OCI-LY1 (cell line): ENCODE results near the gene NAV3.

Experiments used
- H2AFZ ChIP-seq: fragments of 200-600 bp; sonication (generic), shearing (Covaris generic); 2 replicates; pipeline ENCODE4 v1.6.0; 2014; ENCODE audit warnings: antibody characterized with exemption, mild to moderate bottlenecking, low read length
- H3F3A ChIP-seq: fragments of 200-600 bp; sonication (generic), shearing (Covaris generic); 2 replicates; pipeline ENCODE4 v1.6.0; 2014; ENCODE audit warnings: mild to moderate bottlenecking, antibody characterized with exemption, low read length, moderate library complexity; ENCODE audit not compliant: insufficient read depth
- H3K27ac ChIP-seq: fragments of 200-600 bp; sonication (generic); 2 replicates; pipeline ENCODE4 v1.5.1; 2014; ENCODE audit warnings: low read length, mixed run types, mild to moderate bottlenecking, low read depth; ENCODE audit not compliant: poor library complexity, severe bottlenecking
- H3K27me3 ChIP-seq: fragments of 200-600 bp; sonication (generic); 2 replicates; pipeline ENCODE4 v1.6.0; 2014; ENCODE audit warnings: antibody characterized with exemption, mild to moderate bottlenecking, low read length, moderate library complexity; ENCODE audit not compliant: insufficient read depth
- H3K36me3 ChIP-seq: fragments of 200-600 bp; sonication (generic); 2 replicates; pipeline ENCODE4 v1.6.1; 2014; ENCODE audit warnings: mild to moderate bottlenecking, antibody characterized with exemption, low read length, moderate library complexity, mixed read lengths; ENCODE audit not compliant: insufficient read depth
- H3K4me1 ChIP-seq: fragments of 200-600 bp; sonication (generic); 2 replicates; pipeline ENCODE4 v1.5.1; 2014; ENCODE audit warnings: mild to moderate bottlenecking, low read length, moderate library complexity; ENCODE audit not compliant: insufficient read depth, severe bottlenecking
- H3K4me2 ChIP-seq: fragments of 200-600 bp; sonication (generic), shearing (Covaris generic); 2 replicates; pipeline ENCODE4 v1.6.1; 2014; ENCODE audit warnings: low read length
- H3K4me3 ChIP-seq: fragments of 200-600 bp; sonication (generic); 2 replicates; pipeline ENCODE4 v1.5.1; 2014; ENCODE audit warnings: low read length, low read depth, mild to moderate bottlenecking, mixed read lengths; ENCODE audit not compliant: poor library complexity, severe bottlenecking
- H3K79me2 ChIP-seq: fragments of 200-600 bp; shearing (Covaris generic); 2 replicates; pipeline ENCODE4 v1.6.1; 2016; ENCODE audit warnings: mixed run types, low read length, mixed read lengths; ENCODE audit not compliant: insufficient read depth
- H3K9ac ChIP-seq: fragments of 200-600 bp; sonication (generic), shearing (Covaris generic); 2 replicates; pipeline ENCODE4 v1.6.1; 2014; ENCODE audit warnings: mild to moderate bottlenecking, low read length, mixed read lengths
- H3K9me2 ChIP-seq: fragments of 200-600 bp; sonication (generic), shearing (Covaris generic); 2 replicates; pipeline ENCODE4 v1.6.1; 2014; ENCODE audit warnings: low read depth, mild to moderate bottlenecking, low read length, mixed read lengths
- H3K9me3 ChIP-seq: fragments of 200-600 bp; shearing (Covaris generic); 2 replicates; pipeline ENCODE4 v1.6.1; 2014; ENCODE audit warnings: low read length, mixed read lengths
- H4K20me1 ChIP-seq: fragments of 200-600 bp; sonication (generic), shearing (Covaris generic); 2 replicates; pipeline ENCODE4 v1.6.0; 2016; ENCODE audit warnings: mild to moderate bottlenecking, low read length; ENCODE audit not compliant: insufficient read depth
- EZH2 ChIP-seq: fragments of 200-600 bp; sonication (generic), shearing (Covaris generic); IDR thresholded peaks from 2 replicates; pipeline ENCODE4 v1.8.0; 2017; ENCODE audit warnings: borderline replicate concordance, mixed run types, mild to moderate bottlenecking, antibody characterized with exemption, low read length, moderate library complexity, mixed read lengths
- TF ChIP-seq, protein P1 (sequence below): fragments of 200-600 bp; sonication (generic), shearing (Covaris generic); IDR thresholded peaks from 2 replicates; pipeline ENCODE4 v1.5.1; 2017; ENCODE audit warnings: mild to moderate bottlenecking, antibody characterized with exemption, low read length, moderate library complexity, mixed read lengths

The NAV3 gene

DNA sequence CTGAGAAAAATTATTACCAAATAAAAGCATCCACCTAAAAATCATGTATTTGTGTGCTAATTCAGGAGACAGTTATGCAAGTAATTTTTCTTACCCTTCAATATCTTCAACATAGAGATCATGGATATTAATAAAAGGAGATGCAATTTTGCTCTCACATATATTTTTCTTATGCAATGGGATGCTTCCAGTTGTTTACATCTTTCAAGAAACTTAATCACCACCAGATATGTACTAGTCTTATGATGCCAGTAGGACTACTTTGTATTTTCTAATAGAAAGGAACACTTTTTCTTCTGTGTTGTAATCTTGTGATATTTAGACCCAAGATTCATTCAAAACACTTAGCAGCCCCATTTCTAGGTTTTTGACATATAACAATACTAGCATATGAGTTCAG is 107.6 kb downstream of the NAV3 start:
- Histone ChIP-seq H3F3A (no peaks in the 10 kb centered on the region), H3K27ac (no peak overlapping the region), H3K9me3 (no peaks in the 10 kb centered on the region), H3K4me2 (no peak overlapping the region), H3K4me1 (no peaks in the 10 kb centered on the region), H4K20me1 (no peaks in the 10 kb centered on the region), H3K9ac (no peak overlapping the region), H3K4me3 (no peak overlapping the region), H3K9me2 (no peaks in the 10 kb centered on the region), H3K36me3 (no peaks in the 10 kb centered on the region), H3K79me2 (no peaks in the 10 kb centered on the region), H2AFZ (no peak overlapping the region), H3K27me3 (no peaks in the 10 kb centered on the region)
- TF ChIP-seq, protein P1, sequence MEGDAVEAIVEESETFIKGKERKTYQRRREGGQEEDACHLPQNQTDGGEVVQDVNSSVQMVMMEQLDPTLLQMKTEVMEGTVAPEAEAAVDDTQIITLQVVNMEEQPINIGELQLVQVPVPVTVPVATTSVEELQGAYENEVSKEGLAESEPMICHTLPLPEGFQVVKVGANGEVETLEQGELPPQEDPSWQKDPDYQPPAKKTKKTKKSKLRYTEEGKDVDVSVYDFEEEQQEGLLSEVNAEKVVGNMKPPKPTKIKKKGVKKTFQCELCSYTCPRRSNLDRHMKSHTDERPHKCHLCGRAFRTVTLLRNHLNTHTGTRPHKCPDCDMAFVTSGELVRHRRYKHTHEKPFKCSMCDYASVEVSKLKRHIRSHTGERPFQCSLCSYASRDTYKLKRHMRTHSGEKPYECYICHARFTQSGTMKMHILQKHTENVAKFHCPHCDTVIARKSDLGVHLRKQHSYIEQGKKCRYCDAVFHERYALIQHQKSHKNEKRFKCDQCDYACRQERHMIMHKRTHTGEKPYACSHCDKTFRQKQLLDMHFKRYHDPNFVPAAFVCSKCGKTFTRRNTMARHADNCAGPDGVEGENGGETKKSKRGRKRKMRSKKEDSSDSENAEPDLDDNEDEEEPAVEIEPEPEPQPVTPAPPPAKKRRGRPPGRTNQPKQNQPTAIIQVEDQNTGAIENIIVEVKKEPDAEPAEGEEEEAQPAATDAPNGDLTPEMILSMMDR = no peak
- no peak for TF ChIP-seq EZH2

- H3K27me3 ChIP-seq = no peaks in the 10 kb centered on the region
- H2AFZ ChIP-seq = no peak overlapping the region
- H3K4me3 ChIP-seq = no peak overlapping the region
- no peaks in the 10 kb centered on the region for H3K4me1 ChIP-seq
- no peaks in the 10 kb centered on the region for H3K36me3 ChIP-seq
- H3K79me2 ChIP-seq = no peaks in the 10 kb centered on the region
- H4K20me1 ChIP-seq = no peaks in the 10 kb centered on the region
- no peak for TF ChIP-seq EZH2
- TF ChIP-seq, protein P1 = no peak
- no peaks in the 10 kb centered on the region for H3K9me3 ChIP-seq
- H3K4me2 ChIP-seq = no peak overlapping the region
- H3F3A ChIP-seq = no peaks in the 10 kb centered on the region
- H3K27ac ChIP-seq = no peak overlapping the region
- H3K9me2 ChIP-seq = no peaks in the 10 kb centered on the region
- no peak overlapping the region for H3K9ac ChIP-seq
These were observed 109.3 kb downstream of the NAV3 start for GRCh38 chr12:77940011-77940423.

DNA sequence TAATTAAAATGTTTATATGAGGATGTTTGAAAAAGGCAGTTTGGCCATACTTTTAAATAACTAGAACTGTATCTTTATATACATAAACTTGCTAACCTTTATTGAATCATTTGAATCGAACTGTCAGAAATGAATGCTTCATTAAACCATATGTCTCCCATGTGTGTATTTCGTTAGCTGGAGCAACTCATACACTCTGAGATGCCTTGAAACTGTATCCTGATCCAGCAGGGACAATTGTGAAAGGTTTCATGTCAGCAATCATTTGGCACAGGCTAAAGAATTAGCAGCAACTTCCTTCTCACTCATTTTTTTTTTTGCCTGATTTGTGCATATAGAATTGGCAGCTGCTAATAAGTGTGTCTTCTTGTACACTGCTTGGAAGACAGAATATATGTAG is 109.9 kb downstream of the NAV3 start:
- H3K79me2 ChIP-seq = no peaks in the 10 kb centered on the region
- H3K9ac ChIP-seq = no peak overlapping the region
- H3K27ac ChIP-seq = no peak overlapping the region
- no peaks in the 10 kb centered on the region for H4K20me1 ChIP-seq
- TF ChIP-seq EZH2 = no peak
- TF ChIP-seq, protein P1 = no peak
- no peaks in the 10 kb centered on the region for H3K36me3 ChIP-seq
- no peak overlapping the region for H2AFZ ChIP-seq
- no peaks in the 10 kb centered on the region for H3K27me3 ChIP-seq
- H3F3A ChIP-seq = no peaks in the 10 kb centered on the region
- no peak overlapping the region for H3K4me3 ChIP-seq
- no peaks in the 10 kb centered on the region for H3K9me2 ChIP-seq
- H3K4me2 ChIP-seq = no peak overlapping the region
- H3K4me1 ChIP-seq = no peaks in the 10 kb centered on the region
- no peaks in the 10 kb centered on the region for H3K9me3 ChIP-seq
